Keratinocyte (primary cell): ENCODE results near the gene KDM4B.

ENCODE experiments used
- CTCF ChIP-seq, 3 experiments: IDR thresholded peaks in 1 of 3; conservative IDR thresholded peaks in 1 of 3; optimal IDR thresholded peaks in 1 of 3; 2 replicates in 2 of 3; 3 replicates in 1 of 3; pipeline versions ENCODE3 to v1.5.1; 2011; ENCODE audit warnings: low read length in 3 of 3, mild to moderate bottlenecking in 3 of 3, moderate library complexity in 2 of 3, control low read depth in 1 of 3, inconsistent platforms in 1 of 3; ENCODE audit not compliant: insufficient read depth in 2 of 3; ENCODE audit errors: extremely low read depth in 1 of 3
- EZH2 ChIP-seq: IDR thresholded peaks from one replicate; pipeline ENCODE4 v1.6.1; 2012; ENCODE audit warnings: inconsistent platforms, mild to moderate bottlenecking, low read length, moderate library complexity

- TF ChIP-seq EZH2 (no peak), CTCF (optimal IDR thresholded peaks at IDR 0.05 in 1 of 3, IDR thresholded peaks at IDR 0.05 in 1 of 3, conservative IDR thresholded peaks at IDR 0.05 in 1 of 3; ENCODE audit: extremely low read depth in 1 of 3, insufficient read depth in 2 of 3, low read length in 3 of 3) (no peak)
Measured at GRCh38 chr19:5091684-5092480, 123.0 kb downstream of the KDM4B start.
